Neuronal stem cell (in vitro differentiated cells): ENCODE results near the gene POLA2.
"Not testable (repeated sequence)": the region's sequence is repeated elsewhere in the genome, so short reads cannot be mapped to it uniquely, and the experiment has no call there.

Source experiments
- DNase-seq: peaks from one replicate; pipeline ENCODE4 v3.0.0-alpha.2; 2013; ENCODE audit warnings: low spot score
- H2AFZ ChIP-seq: one replicate; pipeline ENCODE4 v1.6.1; 2013; ENCODE audit warnings: mild to moderate bottlenecking, low read length, inconsistent platforms
- H2AK5ac ChIP-seq: 2 replicates; pipeline ENCODE4 v1.6.1; 2013; ENCODE audit warnings: low read depth, mild to moderate bottlenecking, inconsistent platforms, low read length, moderate library complexity, mixed read lengths
- H2BK120ac ChIP-seq: 2 replicates; pipeline ENCODE4 v1.6.1; 2013; ENCODE audit warnings: low read depth, mild to moderate bottlenecking, inconsistent platforms, low read length, moderate library complexity, mixed read lengths
- H2BK12ac ChIP-seq: one replicate; pipeline ENCODE4 v1.6.1; 2013; ENCODE audit warnings: low read length, inconsistent platforms
- H2BK15ac ChIP-seq: 2 replicates; pipeline ENCODE4 v1.6.1; 2013; ENCODE audit warnings: mild to moderate bottlenecking, low read length, inconsistent platforms, mixed read lengths
- H2BK5ac ChIP-seq: one replicate; pipeline ENCODE4 v1.6.1; 2013; ENCODE audit warnings: inconsistent platforms, mild to moderate bottlenecking, low read length, moderate library complexity
- H3K14ac ChIP-seq: one replicate; pipeline ENCODE4 v1.6.1; 2013; ENCODE audit warnings: low read length, inconsistent platforms
- H3K18ac ChIP-seq: 2 replicates; pipeline ENCODE4 v1.6.1; 2013; ENCODE audit warnings: low read length, inconsistent platforms
- H3K23ac ChIP-seq: 2 replicates; pipeline ENCODE4 v1.6.1; 2013; ENCODE audit warnings: low read depth, mild to moderate bottlenecking, mixed read lengths, low read length, inconsistent platforms; ENCODE audit not compliant: poor library complexity
- H3K27ac ChIP-seq: replicated peaks from 3 replicates; pipeline ENCODE4 v1.5.1; 2013; ENCODE audit warnings: low read length, inconsistent platforms
- H3K27me3 ChIP-seq, 3 experiments: 2 replicates each; pipeline ENCODE4 v1.6.1; 2013; ENCODE audit warnings: low read length in 3 of 3, mild to moderate bottlenecking in 2 of 3, inconsistent platforms in 1 of 3, low read depth in 1 of 3, mixed read lengths in 1 of 3, moderate library complexity in 1 of 3; ENCODE audit not compliant: control insufficient read depth in 3 of 3, insufficient read depth in 3 of 3
- H3K36me3 ChIP-seq, 2 donors: replicated peaks in 1 of 2; 2 replicates each; pipeline ENCODE4 v1.6.1; 2013; ENCODE audit warnings: low read length in 2 of 2; ENCODE audit not compliant: control insufficient read depth in 2 of 2, insufficient read depth in 2 of 2
- H3K4ac ChIP-seq: 2 replicates; pipeline ENCODE4 v1.6.1; 2013; ENCODE audit warnings: inconsistent platforms, mild to moderate bottlenecking, low read length, moderate library complexity
- H3K4me1 ChIP-seq, 2 donors: 1 replicate in 1 of 2; 2 replicates in 1 of 2; pipeline ENCODE4 v1.6.1; 2013; ENCODE audit warnings: low read length in 2 of 2, low read depth in 1 of 2; ENCODE audit not compliant: control insufficient read depth in 2 of 2, insufficient read depth in 1 of 2
- H3K4me2 ChIP-seq: one replicate; pipeline ENCODE4 v1.6.1; 2013; ENCODE audit warnings: mild to moderate bottlenecking, low read length, inconsistent platforms; ENCODE audit not compliant: insufficient read depth, poor library complexity, severe bottlenecking
- H3K4me3 ChIP-seq, 2 donors: 2 replicates each; pipeline ENCODE4 v1.5.1; 2013; ENCODE audit warnings: low read length in 2 of 2, mild to moderate bottlenecking in 2 of 2, inconsistent platforms in 1 of 2, moderate library complexity in 1 of 2
- H3K79me1 ChIP-seq: one replicate; pipeline ENCODE4 v1.6.1; 2013; ENCODE audit warnings: low read depth, mild to moderate bottlenecking, inconsistent platforms, low read length, moderate library complexity
- H3K9ac ChIP-seq: one replicate; pipeline ENCODE4 v1.6.1; 2013; ENCODE audit warnings: mild to moderate bottlenecking, low read depth, low read length, inconsistent platforms; ENCODE audit not compliant: poor library complexity
- H3K9me3 ChIP-seq, 2 donors: replicated peaks in 1 of 2; 2 replicates each; pipeline versions ENCODE3 to v1.6.1; 2013; ENCODE audit warnings: low read length in 2 of 2, mild to moderate bottlenecking in 2 of 2, inconsistent platforms in 1 of 2, low read depth in 1 of 2, mixed read lengths in 1 of 2, moderate library complexity in 1 of 2; ENCODE audit not compliant: control insufficient read depth in 2 of 2, insufficient read depth in 1 of 2
- H4K8ac ChIP-seq: one replicate; pipeline ENCODE4 v1.6.1; 2013; ENCODE audit warnings: low read depth, mild to moderate bottlenecking, inconsistent platforms, low read length, moderate library complexity
- H4K91ac ChIP-seq: one replicate; pipeline ENCODE4 v1.6.1; 2013; ENCODE audit warnings: low read length, low read depth, mild to moderate bottlenecking, inconsistent platforms; ENCODE audit not compliant: poor library complexity
- WGBS, 2 donors: extraction: QIAGEN DNeasy Blood & Tissue Kit; methylation state at CpG; one replicate each; pipeline ENCODE4 v1.1.7; 2013; ENCODE audit warnings: missing lambda C conversion rate in 2 of 2, mixed read lengths in 1 of 2; ENCODE audit not compliant: insufficient read length in 2 of 2, insufficient replicate concordance in 1 of 2; ENCODE audit errors: extremely low coverage in 2 of 2; 5-methylcytosine and 5-hydroxymethylcytosine counted together

POLA2 gene

DNA sequence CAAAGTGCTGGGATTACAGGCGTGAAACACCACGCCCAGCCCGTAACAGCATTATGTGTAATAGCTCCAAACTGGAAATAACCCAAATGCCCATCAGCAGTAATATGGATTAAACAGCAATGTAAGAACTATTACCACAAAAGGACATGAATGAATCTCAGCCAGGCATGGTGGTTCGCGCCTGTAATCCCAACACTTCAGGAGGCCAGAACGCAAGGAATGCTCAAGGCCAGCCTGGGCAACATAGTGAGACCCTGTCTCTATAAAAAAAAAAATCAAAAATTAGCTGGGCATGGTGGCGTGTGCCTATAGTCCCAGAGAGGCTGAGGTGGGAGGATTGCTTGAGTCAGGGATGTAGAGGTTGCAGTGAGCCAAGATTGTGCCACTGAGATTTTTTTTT, 68.8 kb downstream of the POLA2 start:
- Histone ChIP-seq H3K9me3 (no peaks in the 10 kb centered on the region), H3K14ac (no peak overlapping the region), H3K9ac (no peak overlapping the region), H2BK5ac (no peak overlapping the region), H3K4me3 (no peak overlapping the region), H2BK15ac (no peak overlapping the region), H2BK12ac (no peak overlapping the region), H3K79me1 (peaks cover 3% of the 10 kb centered on the region), H2AK5ac (no peak overlapping the region), H4K91ac (no peak overlapping the region), H2AFZ (peak overlapping the region; percentile 78), H3K4me1 (peaks cover 0 to 5% of the 10 kb centered on the region in 2 donors), H4K8ac (no peak overlapping the region), H3K23ac (no peak overlapping the region), H3K4me2 (no peak overlapping the region), H2BK120ac (no peak overlapping the region), H3K4ac (no peak overlapping the region), H3K18ac (no peak overlapping the region), H3K27ac (no peak overlapping the region), H3K36me3 (no peaks in the 10 kb centered on the region), H3K27me3 (no peaks in the 10 kb centered on the region)
- WGBS, 2 donors = no CpG with 5 or more reads among the region's 7 CpGs
- DNase-seq = no peak

DNA sequence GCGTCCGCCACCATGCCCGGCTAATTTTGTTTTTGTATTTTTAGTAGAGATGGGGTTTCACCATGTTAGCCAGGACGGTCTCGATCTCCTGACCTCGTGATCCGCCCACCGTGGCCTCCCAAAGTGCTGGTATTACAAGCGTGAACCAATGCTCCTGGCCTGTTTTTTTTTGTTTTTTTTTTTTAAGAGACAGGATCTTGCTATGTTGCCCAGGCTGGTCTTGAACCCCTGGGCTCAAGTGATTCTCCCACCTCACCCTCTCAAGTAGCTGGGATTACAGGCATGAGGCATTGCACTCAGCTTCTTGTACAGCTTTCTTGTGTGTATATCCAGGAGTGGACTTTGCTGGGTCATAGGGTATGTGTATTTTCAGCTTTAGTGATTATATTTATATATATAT, 70.8 kb downstream of the POLA2 start:
- not testable (repeated sequence) for H3K4ac ChIP-seq, DNase-seq, H2AK5ac ChIP-seq, H4K91ac ChIP-seq, H2BK5ac ChIP-seq, H3K27ac ChIP-seq, H3K14ac ChIP-seq, H3K4me2 ChIP-seq, H2AFZ ChIP-seq, H3K9ac ChIP-seq, H3K9me3 ChIP-seq, H3K36me3 ChIP-seq, H3K79me1 ChIP-seq, H2BK12ac ChIP-seq, H3K4me1 ChIP-seq, H2BK120ac ChIP-seq, H3K4me3 ChIP-seq, H3K18ac ChIP-seq, H4K8ac ChIP-seq, H3K27me3 ChIP-seq, H2BK15ac ChIP-seq, H3K23ac ChIP-seq
- no CpG with 5 or more reads among the region's 9 CpGs for WGBS, 2 donors

DNA sequence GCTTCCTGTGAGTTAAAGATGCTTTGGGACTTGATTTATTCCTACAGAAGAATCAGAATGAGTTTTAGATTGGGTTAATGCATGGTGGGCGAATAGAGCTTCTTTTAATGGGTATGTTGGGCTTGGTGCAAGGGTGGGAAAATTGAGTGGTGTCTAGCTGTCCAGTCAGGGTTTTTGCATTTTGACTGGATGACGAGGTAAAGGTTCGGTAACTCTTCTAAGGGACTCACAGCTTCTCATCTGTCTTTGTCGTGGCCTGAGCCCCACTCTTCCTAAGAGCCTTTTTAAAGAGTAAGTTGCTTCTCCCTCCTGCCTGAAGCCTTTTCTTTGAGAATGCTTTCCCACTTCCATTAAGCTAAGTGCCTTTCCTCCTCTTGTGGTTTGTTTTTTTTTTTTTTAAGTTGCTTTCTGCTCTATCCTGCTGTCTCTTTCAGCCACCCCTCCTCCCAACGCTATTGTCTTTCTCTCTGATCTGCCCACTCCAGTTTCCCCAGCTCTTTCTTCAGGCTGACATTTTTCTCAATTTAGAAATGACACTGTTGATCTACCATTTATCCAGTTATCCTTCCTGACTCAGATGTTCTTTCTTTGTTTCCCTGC, 73.0 kb downstream of the POLA2 start:
- Histone ChIP-seq H3K79me1 (peaks cover 3% of the 10 kb centered on the region), H2AFZ (no peak overlapping the region), H3K4me3 (peak overlapping the region; percentile 81 to 94), H2BK120ac (no peak overlapping the region), H3K27ac (peak overlapping the region; percentile 20), H3K4me2 (peak overlapping the region; percentile 83), H2BK12ac (no peak overlapping the region), H3K4ac (no peak overlapping the region), H3K4me1 (peaks cover 0 to 5% of the 10 kb centered on the region in 2 donors), H4K91ac (no peak overlapping the region), H3K14ac (no peak overlapping the region), H2BK5ac (no peak overlapping the region), H3K18ac (no peak overlapping the region), H3K9me3 (no peaks in the 10 kb centered on the region), H3K27me3 (no peaks in the 10 kb centered on the region), H4K8ac (no peak overlapping the region), H3K9ac (no peak overlapping the region), H3K23ac (no peak overlapping the region), H2AK5ac (no peak overlapping the region), H2BK15ac (no peak overlapping the region), H3K36me3 (peaks cover 6 to 27% of the 10 kb centered on the region in 2 donors)
- DNase-seq = no peak
- WGBS, 2 donors = no CpG with 5 or more reads among the region's 5 CpGs

DNA sequence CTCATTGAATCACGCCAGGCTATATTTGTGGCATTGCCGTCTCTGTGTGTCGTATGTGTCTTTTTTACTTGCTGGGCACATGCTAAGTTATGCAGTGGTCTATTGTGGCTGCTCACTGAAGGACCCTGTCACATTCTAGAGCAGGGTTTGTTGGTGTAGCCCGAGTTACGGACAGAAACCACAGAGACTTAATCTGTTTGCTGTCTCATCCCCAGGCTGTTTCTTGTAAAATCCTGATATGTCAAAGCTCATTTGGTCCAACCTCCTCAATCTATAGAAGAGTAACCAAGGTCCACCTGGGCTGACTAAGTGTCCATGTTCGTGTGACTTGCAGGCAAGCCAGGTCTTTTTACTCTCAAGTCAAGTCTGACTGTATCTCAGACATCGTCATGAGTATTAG, 76.9 kb downstream of the POLA2 start:
- H3K4me3 ChIP-seq = no peak overlapping the region
- peaks cover 29 to 64% of the 10 kb centered on the region in 2 donors for H3K36me3 ChIP-seq
- no peak overlapping the region for H3K23ac ChIP-seq
- no peak overlapping the region for H2BK5ac ChIP-seq
- DNase-seq = no peak
- H2BK120ac ChIP-seq = no peak overlapping the region
- H3K79me1 ChIP-seq = peaks cover 6% of the 10 kb centered on the region
- H3K4me1 ChIP-seq = peaks cover 0 to 5% of the 10 kb centered on the region in 2 donors
- no peaks in the 10 kb centered on the region for H3K27me3 ChIP-seq
- no peak overlapping the region for H3K27ac ChIP-seq
- no peak overlapping the region for H2BK15ac ChIP-seq
- H4K91ac ChIP-seq = no peak overlapping the region
- H3K9ac ChIP-seq = no peak overlapping the region
- no peak overlapping the region for H3K14ac ChIP-seq
- H2AK5ac ChIP-seq = no peak overlapping the region
- no peak overlapping the region for H2BK12ac ChIP-seq
- H2AFZ ChIP-seq = no peak overlapping the region
- H3K9me3 ChIP-seq = no peaks in the 10 kb centered on the region
- no peak overlapping the region for H4K8ac ChIP-seq
- WGBS, 2 donors = no CpG with 5 or more reads among the region's 7 CpGs
- H3K18ac ChIP-seq = no peak overlapping the region
- no peak overlapping the region for H3K4ac ChIP-seq
- H3K4me2 ChIP-seq = no peak overlapping the region
